COLO829 (cell line): ENCODE data around the gene LAPTM4A.
A peak's percentile ranks its signal among the peaks of the same experiment; 100 is the strongest.
"Not testable (repeated sequence)": the region's sequence is repeated elsewhere in the genome, so short reads cannot be mapped to it uniquely, and the experiment has no call there.

Experiments
- DNase-seq: peaks from one replicate; pipeline ENCODE4 v3.0.0; 2012; ENCODE audit warnings: low spot score

Gene LAPTM4A

GRCh38 chr2:20051532-20052228 is at the start of gene LAPTM4A:
LAPTM4A (minus strand) TSS chr2:20051628; CDS start chr2:20051520, 108 bp downstream.
- peak; percentile 99 for DNase-seq

GRCh38 chr2:20100711-20101110 is 49.3 kb upstream of the LAPTM4A start:
- DNase-seq: no peak

- DNase-seq: no peak
Observed at GRCh38 chr2:20099780-20100179, 48.4 kb upstream of the LAPTM4A start.

GRCh38 chr2:20097889-20098714 is 46.7 kb upstream of the LAPTM4A start:
- DNase-seq: peak; percentile 82

- DNase-seq: no peak
Observed at GRCh38 chr2:20095469-20095868, 44.0 kb upstream of the LAPTM4A start.

- DNase-seq: no peak
Observed at GRCh38 chr2:20094955-20095354, 43.5 kb upstream of the LAPTM4A start.

- DNase-seq: no peak
Observed at GRCh38 chr2:20094142-20094755, 42.8 kb upstream of the LAPTM4A start.

- peak; percentile 21 for DNase-seq
Observed at GRCh38 chr2:20093263-20094141, 42.1 kb upstream of the LAPTM4A start.

GRCh38 chr2:20092901-20093235 is 41.4 kb upstream of the LAPTM4A start:
- DNase-seq: no peak

- DNase-seq: no peak
Observed at GRCh38 chr2:20092226-20092900, 40.9 kb upstream of the LAPTM4A start.

- DNase-seq: peak; percentile 14
Observed at GRCh38 chr2:20091305-20091991, 40.0 kb upstream of the LAPTM4A start.

GRCh38 chr2:20089715-20090464 is 38.5 kb upstream of the LAPTM4A start:
- DNase-seq: no peak

- DNase-seq: not testable (repeated sequence)
Observed at GRCh38 chr2:20085909-20086308, 34.5 kb upstream of the LAPTM4A start.

GRCh38 chr2:20082812-20083211 is 31.4 kb upstream of the LAPTM4A start:
- not testable (repeated sequence) for DNase-seq

- DNase-seq: no peak
Observed at GRCh38 chr2:20081841-20082240, 30.4 kb upstream of the LAPTM4A start.

GRCh38 chr2:20080839-20081415 is 29.5 kb upstream of the LAPTM4A start:
- DNase-seq: no peak

GRCh38 chr2:20080428-20080827 is 29.0 kb upstream of the LAPTM4A start:
- no peak for DNase-seq

- DNase-seq: no peak
Observed at GRCh38 chr2:20079546-20080115, 28.2 kb upstream of the LAPTM4A start.

- DNase-seq: no peak
Observed at GRCh38 chr2:20077411-20077940, 26.0 kb upstream of the LAPTM4A start.
